Adrenal gland (tissue), 12 donors: ENCODE results near the gene FGFR3. TPM values are rescaled to one million over a fixed set of nuclear protein-coding genes. Genes with fewer than 3 reads are reported as not detected.

Experiments
- DNase-seq, 7 donors: peaks; one replicate each; pipeline ENCODE4 v3.0.0-alpha.2; 2019 to 2020
- H3K27ac ChIP-seq, 5 donors: fragments of 200-600 bp; sonication (generic) in 4 of 5; 1 replicate in 3 of 5; 2 replicates in 2 of 5; pipeline versions ENCODE4 v1.5.1 to v1.8.0; 2016 to 2020; ENCODE audit warnings: mild to moderate bottlenecking in 1 of 5
- H3K27me3 ChIP-seq: fragments of 200-600 bp; 2 replicates; pipeline ENCODE4 v1.8.0; 2021
- H3K36me3 ChIP-seq, 2 donors: fragments of 200-600 bp; replicated peaks in 1 of 2; 1 replicate in 1 of 2; 2 replicates in 1 of 2; pipeline versions ENCODE4 v1.5.1 to v1.8.0; 2018 to 2022
- H3K4me1 ChIP-seq, 2 donors: fragments of 200-600 bp; replicated peaks in 1 of 2; 1 replicate in 1 of 2; 2 replicates in 1 of 2; pipeline versions ENCODE4 v1.5.1 to v1.8.0; 2018 to 2021
- H3K4me3 ChIP-seq, 4 donors: fragments of 200-600 bp; sonication (generic) in 3 of 4; one replicate each; pipeline ENCODE4 v1.5.1; 2016 to 2018
- H3K9me3 ChIP-seq, 3 donors: fragments of 200-600 bp; sonication (generic) in 1 of 3; replicated peaks in 1 of 3; 1 replicate in 2 of 3; 2 replicates in 1 of 3; pipeline versions ENCODE4 v1.5.1 to v1.8.0; 2016 to 2021
- POLR2A ChIP-seq, 2 donors: fragments of 450-650 bp; IDR thresholded peaks; one replicate each; pipeline ENCODE4 v1.6.1; 2017; ENCODE audit warnings: antibody characterized with exemption in 2 of 2, mild to moderate bottlenecking in 2 of 2, moderate library complexity in 1 of 2
- WGBS, 4 donors: extraction: QIAGEN DNeasy Blood & Tissue Kit in 2 of 4; methylation state at CpG; one replicate each; pipeline versions ENCODE4 v1.1.5 to v1.1.7; 2013 to 2017; 5-methylcytosine and 5-hydroxymethylcytosine counted together
- intact Hi-C, 2 donors: fragments of 100-400 bp; cut with DNase I; formaldehyde crosslinking; loops; one replicate each; pipeline versions ENCODE4 v1.14.1 to v1.15.0; 2022 to 2023
- polyA plus RNA-seq, 3 donors: library from polyadenylated mRNA; stranded (reverse); fragments of 200-250 nt in 2 of 3; fragments of 350-450 nt in 1 of 3; fragmentation: Illumina TruSeq in 1 of 3; extraction: RNeasy Lipid Tissue Mini Kit (QIAGEN cat#74804) in 1 of 3; gene quantifications; one replicate each; pipeline ENCODE4 v1.2.3, GENCODE V29; 2013 to 2014
- total RNA-seq, 9 donors: library from RNA; depleted of rRNA in 4 of 9; stranded (reverse); fragments of >200 nt in 4 of 9; fragments of 120-200 nt in 1 of 9; fragmentation: NEBNext Ultra II Directional in 1 of 9; extraction: Animal tissue kit (Norgen Biotek cat#: 25700) in 1 of 9; gene quantifications; one replicate each; pipeline versions ENCODE4 v1.1.0 to v1.2.4, GENCODE V29; 2013 to 2023
- TF ChIP-seq, protein P1 (sequence below), 6 experiments: fragments of 450-650 bp in 4 of 6; fragments of 200-600 bp in 2 of 6; sonication (generic) in 1 of 6; IDR thresholded peaks; 1 replicate in 5 of 6; 2 replicates in 1 of 6; pipeline versions ENCODE4 v1.5.1 to v1.8.0; 2016 to 2021; ENCODE audit warnings: antibody characterized with exemption in 6 of 6, mild to moderate bottlenecking in 2 of 6, moderate library complexity in 1 of 6
- donor health status: healthy with polysubstance abuse.
- donor health status: Bipolar disorder and iron deficiency.
- donor health status: DM: yes; HTN: yes; CAD: no.
- donor health status: DM: no; HTN: no; CAD: no.
- donor health status: DM: no; HTN: no; CAD: no.
- donor health status: DM: yes; HTN: yes; CAD: no.

FGFR3 gene
- total and polyA plus RNA-seq, 12 donors = 0.11 to 4.7 (median 1.9) TPM

DNA sequence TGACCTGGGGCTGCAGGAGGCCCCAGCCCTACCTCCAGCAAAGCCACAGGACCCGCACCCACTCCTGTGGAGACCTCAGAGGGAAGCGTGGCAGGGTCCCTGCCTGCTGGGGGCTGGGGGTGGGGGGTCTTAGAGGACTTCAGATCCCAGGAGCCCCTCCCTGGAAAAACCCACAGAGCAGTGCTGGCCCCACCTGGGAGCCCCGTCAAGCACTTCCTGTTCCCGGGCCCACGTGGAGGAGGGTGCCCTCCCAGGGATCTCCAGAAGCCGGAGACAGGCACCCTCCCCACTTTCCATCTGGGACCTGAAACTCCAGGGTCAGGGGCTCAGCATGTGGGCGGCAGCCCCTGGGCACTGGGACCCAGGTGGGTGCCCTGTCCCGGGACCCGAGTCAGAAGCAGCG, 39.8 kb upstream of the FGFR3 start:
- DNase-seq = no peak
- H3K4me1 ChIP-seq = peaks cover 0 to 2% of the 10 kb centered on the region in 2 donors
- no peaks in the 10 kb centered on the region for H3K36me3 ChIP-seq
- H3K9me3 ChIP-seq = no peaks in the 10 kb centered on the region
- peaks cover 2% of the 10 kb centered on the region for H3K27me3 ChIP-seq
- no peak for TF ChIP-seq POLR2A (IDR thresholded peaks at IDR 0.05)
- TF ChIP-seq, protein P1, sequence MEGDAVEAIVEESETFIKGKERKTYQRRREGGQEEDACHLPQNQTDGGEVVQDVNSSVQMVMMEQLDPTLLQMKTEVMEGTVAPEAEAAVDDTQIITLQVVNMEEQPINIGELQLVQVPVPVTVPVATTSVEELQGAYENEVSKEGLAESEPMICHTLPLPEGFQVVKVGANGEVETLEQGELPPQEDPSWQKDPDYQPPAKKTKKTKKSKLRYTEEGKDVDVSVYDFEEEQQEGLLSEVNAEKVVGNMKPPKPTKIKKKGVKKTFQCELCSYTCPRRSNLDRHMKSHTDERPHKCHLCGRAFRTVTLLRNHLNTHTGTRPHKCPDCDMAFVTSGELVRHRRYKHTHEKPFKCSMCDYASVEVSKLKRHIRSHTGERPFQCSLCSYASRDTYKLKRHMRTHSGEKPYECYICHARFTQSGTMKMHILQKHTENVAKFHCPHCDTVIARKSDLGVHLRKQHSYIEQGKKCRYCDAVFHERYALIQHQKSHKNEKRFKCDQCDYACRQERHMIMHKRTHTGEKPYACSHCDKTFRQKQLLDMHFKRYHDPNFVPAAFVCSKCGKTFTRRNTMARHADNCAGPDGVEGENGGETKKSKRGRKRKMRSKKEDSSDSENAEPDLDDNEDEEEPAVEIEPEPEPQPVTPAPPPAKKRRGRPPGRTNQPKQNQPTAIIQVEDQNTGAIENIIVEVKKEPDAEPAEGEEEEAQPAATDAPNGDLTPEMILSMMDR (IDR thresholded peaks at IDR 0.05) = no peak
- no peak overlapping the region for H3K27ac ChIP-seq
- 72 to 84% (median 82%) methylated on average over 8 to 10 of the region's 10 CpGs; no CpG with 5 or more reads in 1 of the 4 donors for WGBS, 4 donors
- intact Hi-C loops = no loop called here
- no peak overlapping the region for H3K4me3 ChIP-seq

DNA sequence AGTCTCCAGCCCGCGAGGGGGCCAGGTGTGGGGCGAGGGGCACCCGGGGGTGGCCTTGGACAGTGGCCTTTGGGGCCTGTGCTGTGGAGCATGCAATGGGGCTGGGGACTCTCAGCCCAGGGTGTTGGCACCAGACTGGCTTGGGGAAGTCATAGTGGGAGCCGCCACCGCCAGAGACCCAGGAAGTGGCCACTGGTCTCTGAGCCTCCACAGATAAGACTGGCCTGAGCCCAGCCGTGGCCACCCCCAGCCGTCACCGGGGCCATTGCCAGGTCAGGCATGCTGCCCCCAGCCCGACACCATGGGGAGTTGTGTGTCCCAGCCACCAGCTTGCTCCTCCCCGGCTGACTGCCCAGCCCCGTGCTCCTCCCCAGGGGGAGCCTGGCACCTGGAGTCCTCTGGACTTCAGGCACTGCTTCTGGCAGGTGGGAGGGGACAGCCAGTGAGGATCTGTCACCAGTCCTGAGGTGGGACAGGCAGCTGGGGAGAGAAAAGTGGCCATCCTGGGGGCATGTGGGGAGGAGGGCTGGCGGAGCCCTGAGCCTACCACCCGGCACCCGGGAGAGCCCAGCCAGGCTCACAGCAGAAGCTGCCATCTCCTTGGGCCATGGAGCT, 39.3 kb upstream of the FGFR3 start:
- Histone ChIP-seq H3K27me3 (no peaks in the 10 kb centered on the region), H3K36me3 (no peaks in the 10 kb centered on the region), H3K4me1 (no peaks in the 10 kb centered on the region), H3K27ac (no peak overlapping the region), H3K4me3 (no peak overlapping the region), H3K9me3 (no peaks in the 10 kb centered on the region)
- TF ChIP-seq, protein P1 (IDR thresholded peaks at IDR 0.05) = no peak
- TF ChIP-seq POLR2A (IDR thresholded peaks at IDR 0.05) = no peak
- intact Hi-C loops = no loop called here
- WGBS, 4 donors = 82 to 96% (median 86%) methylated on average over 3 to 15 of the region's 15 CpGs
- no peak for DNase-seq

DNA sequence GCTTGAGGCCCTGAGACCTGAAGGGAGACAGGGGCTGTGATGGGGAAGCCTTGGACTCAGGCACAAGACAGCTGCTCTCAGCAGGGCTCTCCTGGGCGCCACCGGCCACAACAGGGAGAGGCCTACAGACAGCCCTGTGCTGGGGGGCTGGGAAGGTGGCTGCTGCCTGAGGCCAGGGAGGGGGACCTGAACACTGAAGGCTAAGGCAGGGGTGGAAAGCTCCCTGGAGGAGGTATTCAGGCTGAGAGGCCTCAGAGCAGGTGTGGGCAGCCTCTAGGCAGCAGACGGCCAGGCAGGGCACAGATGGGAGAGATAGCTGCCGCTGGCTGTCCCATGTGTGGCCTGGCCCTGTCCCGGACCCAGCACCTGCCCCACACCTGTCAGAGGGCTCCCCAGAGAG, 38.8 kb upstream of the FGFR3 start:
- intact Hi-C loops = no loop called here
- 89 to 100% (median 94%) methylated on average over 2 to 5 of the region's 5 CpGs for WGBS, 4 donors
- H3K9me3 ChIP-seq = no peaks in the 10 kb centered on the region
- no peaks in the 10 kb centered on the region for H3K27me3 ChIP-seq
- TF ChIP-seq POLR2A (IDR thresholded peaks at IDR 0.05) = no peak
- TF ChIP-seq, protein P1 (IDR thresholded peaks at IDR 0.05) = no peak
- no peaks in the 10 kb centered on the region for H3K36me3 ChIP-seq
- no peak overlapping the region for H3K27ac ChIP-seq
- H3K4me3 ChIP-seq = no peak overlapping the region
- no peak for DNase-seq
- H3K4me1 ChIP-seq = no peaks in the 10 kb centered on the region

DNA sequence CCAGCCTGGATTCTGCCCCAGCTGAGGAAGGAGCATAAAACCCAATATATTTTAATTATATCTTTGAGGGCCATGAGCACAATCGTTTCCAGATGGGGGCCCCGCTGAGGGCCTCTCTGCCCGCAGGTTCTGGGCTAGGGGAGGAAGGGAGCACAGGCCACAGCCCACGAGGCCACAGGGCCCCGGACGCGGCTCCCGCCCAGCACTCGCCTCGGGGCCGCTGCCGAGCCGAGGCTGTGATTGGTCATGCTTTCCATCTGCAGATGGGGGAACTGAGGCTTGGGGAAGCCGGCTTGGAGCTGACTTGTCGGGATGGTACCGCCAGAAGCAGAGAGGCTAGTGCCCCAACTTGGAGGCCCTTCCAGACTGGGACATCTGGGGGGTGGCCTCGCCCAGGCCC, 37.8 kb upstream of the FGFR3 start:
- no peak for TF ChIP-seq POLR2A (IDR thresholded peaks at IDR 0.05)
- TF ChIP-seq, protein P1 (IDR thresholded peaks at IDR 0.05) = no peak
- whole genome bisulfite sequencing, 4 donors = 82 to 90% (median 86%) methylated on average over 4 to 17 of the region's 17 CpGs
- Histone ChIP-seq H3K4me1 (no peaks in the 10 kb centered on the region), H3K9me3 (no peaks in the 10 kb centered on the region), H3K27me3 (no peaks in the 10 kb centered on the region), H3K4me3 (no peak overlapping the region), H3K36me3 (no peaks in the 10 kb centered on the region), H3K27ac (no peak overlapping the region)
- intact Hi-C loops = no loop called here
- no peak for DNase-seq
